GM18520 (cell line): Measurements from ENCODE around the gene IL1R2.

Experiments used
- ATAC-seq: cut with Tn5 transposase; IDR thresholded peaks from one replicate; pipeline ENCODE4 v1.9.1; 2021; ENCODE audit not compliant: unreplicated experiment

Gene IL1R2

GRCh38 chr2:102018823-102019445, 27.2 kb downstream of the IL1R2 start:
- no peak for ATAC-seq

GRCh38 chr2:102020596-102021170, 28.9 kb downstream of the IL1R2 start:
- peak; percentile 50 for ATAC-seq

GRCh38 chr2:102021779-102022178, 30.0 kb downstream of the IL1R2 start:
- ATAC-seq, result no peak

GRCh38 chr2:102022884-102023539, 31.3 kb downstream of the IL1R2 start:
- ATAC-seq, result no peak

- no peak for ATAC-seq
Measured at GRCh38 chr2:102024410-102024809, 32.6 kb downstream of the IL1R2 start.

GRCh38 chr2:102025016-102025501, 33.3 kb downstream of the IL1R2 start:
- peak; percentile 39 for ATAC-seq

GRCh38 chr2:102025583-102026267, 34.0 kb downstream of the IL1R2 start:
- ATAC-seq, result peak; percentile 49

- ATAC-seq, result no peak
Measured at GRCh38 chr2:102027036-102027980, 35.5 kb downstream of the IL1R2 start.

- ATAC-seq, result no peak
Measured at GRCh38 chr2:102028470-102028869, 36.7 kb downstream of the IL1R2 start.

- ATAC-seq, result no peak
Measured at GRCh38 chr2:102029405-102029804, 37.6 kb downstream of the IL1R2 start.

GRCh38 chr2:102029952-102030351, 38.2 kb downstream of the IL1R2 start:
- no peak for ATAC-seq

- no peak for ATAC-seq
Measured at GRCh38 chr2:102030502-102030854, 38.7 kb downstream of the IL1R2 start.

- ATAC-seq, result no peak
Measured at GRCh38 chr2:102030855-102031527, 39.2 kb downstream of the IL1R2 start.

GRCh38 chr2:102032368-102033030, 40.7 kb downstream of the IL1R2 start:
- no peak for ATAC-seq

- ATAC-seq, result no peak
Measured at GRCh38 chr2:102033031-102033749, 41.4 kb downstream of the IL1R2 start.

GRCh38 chr2:102033750-102034682, 42.3 kb downstream of the IL1R2 start:
- ATAC-seq, result no peak

- no peak for ATAC-seq
Measured at GRCh38 chr2:102034683-102035548, 43.2 kb downstream of the IL1R2 start.
